Breast epithelium (tissue), 3 donors: ENCODE results near the gene SPEN.

ENCODE experiments used
- POLR2A ChIP-seq: fragments of 450-650 bp; IDR thresholded peaks from one replicate; pipeline ENCODE4 v1.6.1; 2016; ENCODE audit warnings: antibody characterized with exemption, mild to moderate bottlenecking, moderate library complexity
- POLR2AphosphoS5 ChIP-seq, 3 donors: sonication (generic); formaldehyde crosslinking; IDR thresholded peaks; one replicate each; pipeline ENCODE4 v1.6.1; 2017; ENCODE audit warnings: antibody characterized with exemption in 3 of 3
- TF ChIP-seq, protein P1 (sequence below), 3 donors: fragments of 450-650 bp; IDR thresholded peaks; one replicate each; pipeline ENCODE4 v1.5.1; 2016 to 2017; ENCODE audit warnings: antibody characterized with exemption in 3 of 3, mild to moderate bottlenecking in 3 of 3, moderate library complexity in 3 of 3

GRCh38 chr1:15808955-15809354 lies 38.6 kb upstream of the SPEN start:
- TF ChIP-seq, protein P1, sequence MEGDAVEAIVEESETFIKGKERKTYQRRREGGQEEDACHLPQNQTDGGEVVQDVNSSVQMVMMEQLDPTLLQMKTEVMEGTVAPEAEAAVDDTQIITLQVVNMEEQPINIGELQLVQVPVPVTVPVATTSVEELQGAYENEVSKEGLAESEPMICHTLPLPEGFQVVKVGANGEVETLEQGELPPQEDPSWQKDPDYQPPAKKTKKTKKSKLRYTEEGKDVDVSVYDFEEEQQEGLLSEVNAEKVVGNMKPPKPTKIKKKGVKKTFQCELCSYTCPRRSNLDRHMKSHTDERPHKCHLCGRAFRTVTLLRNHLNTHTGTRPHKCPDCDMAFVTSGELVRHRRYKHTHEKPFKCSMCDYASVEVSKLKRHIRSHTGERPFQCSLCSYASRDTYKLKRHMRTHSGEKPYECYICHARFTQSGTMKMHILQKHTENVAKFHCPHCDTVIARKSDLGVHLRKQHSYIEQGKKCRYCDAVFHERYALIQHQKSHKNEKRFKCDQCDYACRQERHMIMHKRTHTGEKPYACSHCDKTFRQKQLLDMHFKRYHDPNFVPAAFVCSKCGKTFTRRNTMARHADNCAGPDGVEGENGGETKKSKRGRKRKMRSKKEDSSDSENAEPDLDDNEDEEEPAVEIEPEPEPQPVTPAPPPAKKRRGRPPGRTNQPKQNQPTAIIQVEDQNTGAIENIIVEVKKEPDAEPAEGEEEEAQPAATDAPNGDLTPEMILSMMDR (IDR thresholded peaks at IDR 0.05), result no peak
- TF ChIP-seq POLR2A, result no peak
- no peak for TF ChIP-seq POLR2AphosphoS5 (IDR thresholded peaks at IDR 0.05)
